Stimulated activated CD8-positive, alpha-beta memory T cell treated with anti-CD3 and anti-CD28 coated beads, Interleukin-12 subunit alpha, Interleukin-12 subunit beta, amount 100 ng/mL, for 1 hour (primary cell): ENCODE results near the gene DGKI.
"Not testable (repeated sequence)": the region's sequence is repeated elsewhere in the genome, so short reads cannot be mapped to it uniquely, and the experiment has no call there.

Experiments used
- DNase-seq: peaks from one replicate; pipeline ENCODE4 v3.0.0-alpha.2; 2020; ENCODE audit warnings: low read depth

Gene DGKI

GRCh38 chr7:137734221-137734620 is 112.6 kb downstream of the DGKI start:
- DNase-seq, result no peak

- no peak for DNase-seq
Observed at GRCh38 chr7:137732168-137732567, 114.6 kb downstream of the DGKI start.

- DNase-seq, result no peak
Observed at GRCh38 chr7:137731436-137731835, 115.3 kb downstream of the DGKI start.

GRCh38 chr7:137728426-137728825 is 118.3 kb downstream of the DGKI start:
- no peak for DNase-seq

- DNase-seq, result no peak
Observed at GRCh38 chr7:137727413-137727812, 119.4 kb downstream of the DGKI start.

GRCh38 chr7:137718355-137718754 is 128.4 kb downstream of the DGKI start:
- no peak for DNase-seq

GRCh38 chr7:137717811-137718271 is 128.9 kb downstream of the DGKI start:
- DNase-seq, result no peak

GRCh38 chr7:137717045-137717444 is 129.7 kb downstream of the DGKI start:
- DNase-seq, result no peak

GRCh38 chr7:137716061-137716460 is 130.7 kb downstream of the DGKI start:
- no peak for DNase-seq

GRCh38 chr7:137715533-137715932 is 131.2 kb downstream of the DGKI start:
- DNase-seq, result no peak

GRCh38 chr7:137715121-137715520 is 131.7 kb downstream of the DGKI start:
- no peak for DNase-seq

GRCh38 chr7:137706330-137706729 is 140.4 kb downstream of the DGKI start:
- not testable (repeated sequence) for DNase-seq

- DNase-seq, result no peak
Observed at GRCh38 chr7:137704723-137705122, 142.1 kb downstream of the DGKI start.

GRCh38 chr7:137703291-137704010 is 143.3 kb downstream of the DGKI start:
- DNase-seq, result no peak

- no peak for DNase-seq
Observed at GRCh38 chr7:137696988-137697387, 149.8 kb downstream of the DGKI start.

- DNase-seq, result no peak
Observed at GRCh38 chr7:137696376-137696775, 150.4 kb downstream of the DGKI start.

GRCh38 chr7:137695942-137696341 is 150.8 kb downstream of the DGKI start:
- DNase-seq, result no peak

- DNase-seq, result no peak
Observed at GRCh38 chr7:137695494-137695893, 151.3 kb downstream of the DGKI start.

- no peak for DNase-seq
Observed at GRCh38 chr7:137694405-137694804, 152.4 kb downstream of the DGKI start.

GRCh38 chr7:137692399-137692798 is 154.4 kb downstream of the DGKI start:
- DNase-seq, result no peak

- no peak for DNase-seq
Observed at GRCh38 chr7:137691566-137691965, 155.2 kb downstream of the DGKI start.

GRCh38 chr7:137690635-137691034 is 156.1 kb downstream of the DGKI start:
- DNase-seq, result no peak

- DNase-seq, result no peak
Observed at GRCh38 chr7:137689761-137690160, 157.0 kb downstream of the DGKI start.

- DNase-seq, result no peak
Observed at GRCh38 chr7:137687556-137688265, 159.1 kb downstream of the DGKI start.
